Retinal pigment epithelial cell (primary cell): ENCODE data around the gene ZNF77.
A peak's percentile ranks its signal among the peaks of the same experiment; 100 is the strongest.
"Not testable (repeated sequence)": the region's sequence is repeated elsewhere in the genome, so short reads cannot be mapped to it uniquely, and the experiment has no call there.

ENCODE experiments used
- DNase-seq: peaks from one replicate; pipeline ENCODE4 v3.0.0-alpha.2; 2010; ENCODE audit warnings: low read depth
- H3K4me3 ChIP-seq: 2 replicates; pipeline ENCODE4 v1.5.1; 2011; ENCODE audit warnings: mild to moderate bottlenecking, low read length, control low read depth, moderate library complexity
- CTCF ChIP-seq: conservative IDR thresholded peaks from 2 replicates; pipeline ENCODE4 v1.5.1; 2011; ENCODE audit warnings: low read depth, low read length, control low read depth, inconsistent platforms

Gene ZNF77

GRCh38 chr19:2944775-2945574, at the start of gene ZNF77:
ZNF77 (minus strand) TSS chr19:2944971; CDS start chr19:2944840, 131 bp downstream.
- no peak for TF ChIP-seq CTCF
- peak within 1 kb of the TSS; percentile 78 for H3K4me3 ChIP-seq
- peak; percentile 98 for DNase-seq

- H3K4me3 ChIP-seq = no peak overlapping the region
- DNase-seq = no peak
- no peak for TF ChIP-seq CTCF
Observed at GRCh38 chr19:2993579-2993978, 48.8 kb upstream of the ZNF77 start.

GRCh38 chr19:2992958-2993357, 48.2 kb upstream of the ZNF77 start:
- no peak overlapping the region for H3K4me3 ChIP-seq
- no peak for TF ChIP-seq CTCF
- DNase-seq = no peak

GRCh38 chr19:2992333-2992732, 47.6 kb upstream of the ZNF77 start:
- not testable (repeated sequence) for H3K4me3 ChIP-seq, DNase-seq

- H3K4me3 ChIP-seq = no peak overlapping the region
- TF ChIP-seq CTCF = no peak
- DNase-seq = no peak
Observed at GRCh38 chr19:2989236-2989946, 44.6 kb upstream of the ZNF77 start.

- DNase-seq = no peak
- H3K4me3 ChIP-seq = no peak overlapping the region
- TF ChIP-seq CTCF = no peak
Observed at GRCh38 chr19:2988568-2988967, 43.8 kb upstream of the ZNF77 start.

- no peak for TF ChIP-seq CTCF
- H3K4me3 ChIP-seq = no peak overlapping the region
- DNase-seq = no peak
Observed at GRCh38 chr19:2987797-2988196, 43.0 kb upstream of the ZNF77 start.
